HG02759 (cell line): Measurements from ENCODE around the gene IL1RAP.

Source experiments
- ATAC-seq: cut with Tn5 transposase; IDR thresholded peaks from one replicate; pipeline ENCODE4 v1.9.1; 2021; ENCODE audit warnings: mild to moderate bottlenecking, moderate library complexity; ENCODE audit not compliant: unreplicated experiment

IL1RAP gene

GRCh38 chr3:190541008-190541407 lies 27.1 kb downstream of the IL1RAP start:
- no peak for ATAC-seq

- ATAC-seq = no peak
Observed at GRCh38 chr3:190541560-190541959, 27.7 kb downstream of the IL1RAP start.

GRCh38 chr3:190542846-190543245 lies 29.0 kb downstream of the IL1RAP start:
- no peak for ATAC-seq

GRCh38 chr3:190543671-190544070 lies 29.8 kb downstream of the IL1RAP start:
- ATAC-seq = no peak

- no peak for ATAC-seq
Observed at GRCh38 chr3:190545191-190545590, 31.3 kb downstream of the IL1RAP start.

- ATAC-seq = no peak
Observed at GRCh38 chr3:190546881-190547510, 33.1 kb downstream of the IL1RAP start.

GRCh38 chr3:190548031-190548656 lies 34.3 kb downstream of the IL1RAP start:
- no peak for ATAC-seq

GRCh38 chr3:190552021-190552420 lies 38.1 kb downstream of the IL1RAP start:
- ATAC-seq = no peak

GRCh38 chr3:190552969-190553759 lies 39.3 kb downstream of the IL1RAP start:
- no peak for ATAC-seq

- no peak for ATAC-seq
Observed at GRCh38 chr3:190554197-190554596, 40.3 kb downstream of the IL1RAP start.

- ATAC-seq = no peak
Observed at GRCh38 chr3:190556351-190556750, 42.5 kb downstream of the IL1RAP start.

GRCh38 chr3:190557296-190557695 lies 43.4 kb downstream of the IL1RAP start:
- no peak for ATAC-seq

GRCh38 chr3:190558316-190558715 lies 44.4 kb downstream of the IL1RAP start:
- no peak for ATAC-seq

- ATAC-seq = no peak
Observed at GRCh38 chr3:190558796-190559195, 44.9 kb downstream of the IL1RAP start.

- no peak for ATAC-seq
Observed at GRCh38 chr3:190560013-190560895, 46.4 kb downstream of the IL1RAP start.

GRCh38 chr3:190562866-190563510 lies 49.1 kb downstream of the IL1RAP start:
- ATAC-seq = no peak

GRCh38 chr3:190564175-190564574 lies 50.3 kb downstream of the IL1RAP start:
- no peak for ATAC-seq

- ATAC-seq = no peak
Observed at GRCh38 chr3:190566043-190566933, 52.4 kb downstream of the IL1RAP start.

- ATAC-seq = no peak
Observed at GRCh38 chr3:190568036-190568435, 54.2 kb downstream of the IL1RAP start.

- no peak for ATAC-seq
Observed at GRCh38 chr3:190574473-190574872, 60.6 kb downstream of the IL1RAP start.
